ENCODE results near the gene TPCN2. TPM values are rescaled to one million over a fixed set of nuclear protein-coding genes. Genes with fewer than 3 reads are reported as not detected.

TPCN2 gene
- total and polyA plus RNA-seq, 12 donors: 3.4 to 19.2 (median 7.8) TPM

- ATAC-seq: no peak
- 71 to 79% methylated on average over 9 of the region's 9 CpGs for WGBS, 2 donors
These were observed 20.9 kb upstream of the TPCN2 start for GRCh38 chr11:69027704-69028372.

GRCh38 chr11:69030301-69030700 is 18.4 kb upstream of the TPCN2 start:
- intact Hi-C loops (cut with DNase I): no loop called here
- H3K36me3 ChIP-seq: no peaks in the 10 kb centered on the region
- no peak overlapping the region for H3K4me3 ChIP-seq
- 78 to 79% methylated on average over 6 of the region's 6 CpGs for WGBS, 2 donors
- H3K4me1 ChIP-seq: peaks cover 0 to 12% (median 0%) of the 10 kb centered on the region in 9 donors
- no peak overlapping the region for H3K27ac ChIP-seq
- ATAC-seq: no peak
- no peak for DNase-seq
- peaks cover 0 to 6% (median 0%) of the 10 kb centered on the region in 7 donors for H3K27me3 ChIP-seq
- no peak for TF ChIP-seq CTCF (IDR thresholded peaks at IDR 0.05)
- H3K9me3 ChIP-seq: no peaks in the 10 kb centered on the region

More at GRCh38 chr11:69027704-69028372, 20.9 kb upstream of the TPCN2 start:
- Histone ChIP-seq H3K27ac (no peak overlapping the region), H3K4me1 (peaks cover 0 to 12% (median 0%) of the 10 kb centered on the region in 9 donors), H3K27me3 (no peaks in the 10 kb centered on the region), H3K4me3 (no peak overlapping the region), H3K36me3 (no peaks in the 10 kb centered on the region), H3K9me3 (no peaks in the 10 kb centered on the region)
- DNase-seq: no peak
- no peak for TF ChIP-seq CTCF (IDR thresholded peaks at IDR 0.05)
- intact Hi-C loops (cut with DNase I): no loop called here

- ATAC-seq (no peak), DNase-seq (no peak)
- peaks cover 0 to 15% (median 0%) of the 10 kb centered on the region in 9 donors for H3K4me1 ChIP-seq
- no peak for TF ChIP-seq CTCF (IDR thresholded peaks at IDR 0.05)
- no peaks in the 10 kb centered on the region for H3K36me3 ChIP-seq
- no peak overlapping the region for H3K4me3 ChIP-seq
- WGBS, 2 donors: 86 to 91% methylated on average over 7 of the region's 7 CpGs
- no peaks in the 10 kb centered on the region for H3K9me3 ChIP-seq
- peaks cover 0 to 11% (median 0%) of the 10 kb centered on the region in 7 donors for H3K27me3 ChIP-seq
- intact Hi-C loops (cut with DNase I): no loop called here
- H3K27ac ChIP-seq: no peak overlapping the region
These were observed 15.9 kb upstream of the TPCN2 start for GRCh38 chr11:69032833-69033232.

GRCh38 chr11:69033431-69033830 is 15.3 kb upstream of the TPCN2 start:
- H3K36me3 ChIP-seq: no peaks in the 10 kb centered on the region
- no peak for TF ChIP-seq CTCF (IDR thresholded peaks at IDR 0.05)
- no peaks in the 10 kb centered on the region for H3K9me3 ChIP-seq
- peaks cover 0 to 11% (median 0%) of the 10 kb centered on the region in 7 donors for H3K27me3 ChIP-seq
- no peak overlapping the region for H3K27ac ChIP-seq
- WGBS, 2 donors: 87 to 93% methylated on average over 11 of the region's 11 CpGs
- no peak for DNase-seq
- intact Hi-C loops (cut with DNase I): no loop called here
- H3K4me1 ChIP-seq: peaks cover 0 to 10% (median 0%) of the 10 kb centered on the region in 9 donors
- H3K4me3 ChIP-seq: no peak overlapping the region
- ATAC-seq: no peak

All from heart right ventricle (tissue), 16 donors.